CD4-positive, alpha-beta T cell treated with Interleukin-17A for 4 hours (primary cell): ENCODE results near the gene SPOCK1.
"Not testable (repeated sequence)": the region's sequence is repeated elsewhere in the genome, so short reads cannot be mapped to it uniquely, and the experiment has no call there.

Experiments
- DNase-seq: peaks from one replicate; pipeline ENCODE4 v3.0.0-alpha.2; 2020; ENCODE audit warnings: mixed read lengths

Gene SPOCK1

DNA sequence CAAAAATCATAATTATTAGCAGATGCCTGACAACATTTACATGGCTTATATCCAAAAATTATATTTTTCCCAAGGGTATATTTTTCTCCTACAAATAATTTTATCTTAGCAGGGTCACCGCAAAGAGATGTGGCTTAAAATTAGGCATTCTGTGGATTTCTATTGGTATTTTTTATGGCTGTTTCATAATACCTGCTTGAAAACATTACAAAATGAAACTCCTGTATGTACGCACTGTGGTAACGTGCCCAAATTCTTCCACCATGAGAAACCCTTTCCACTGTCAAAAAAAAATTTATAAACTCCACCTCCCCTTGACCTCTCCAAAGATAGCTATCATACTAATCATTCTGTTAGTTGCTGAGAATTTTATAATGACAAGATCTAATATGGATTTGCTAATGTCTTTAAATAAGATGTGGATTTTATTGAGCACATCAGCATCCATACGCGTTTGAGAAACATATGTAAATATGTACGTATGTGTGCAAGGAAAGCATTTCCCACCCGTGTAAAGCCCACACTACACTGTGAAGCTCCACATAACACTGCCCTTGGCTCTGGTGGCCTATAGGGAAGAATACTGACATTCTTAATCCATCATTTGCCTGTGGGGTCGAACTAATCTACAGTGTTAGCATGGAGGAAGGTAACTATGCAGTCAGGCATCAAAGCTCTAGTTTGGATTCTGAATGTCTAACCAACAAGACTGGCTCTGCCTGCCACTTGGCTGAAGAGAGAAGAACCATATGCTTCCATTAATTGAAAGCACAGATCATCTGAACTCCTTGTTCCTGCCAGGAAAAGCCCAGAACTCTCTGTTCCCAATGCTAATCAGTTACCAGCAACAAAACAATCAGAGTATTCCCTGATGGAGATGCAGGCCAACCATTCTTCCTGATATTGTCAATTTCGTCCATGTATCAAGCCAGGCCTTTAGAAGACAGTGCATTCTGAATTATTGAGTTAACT is 244.7 kb downstream of the SPOCK1 start:
- DNase-seq: no peak

- DNase-seq: no peak
Observed at GRCh38 chr5:137252512-137252911, 246.6 kb downstream of the SPOCK1 start.

GRCh38 chr5:137250421-137250820 is 248.7 kb downstream of the SPOCK1 start:
- no peak for DNase-seq

- DNase-seq: no peak
Observed at GRCh38 chr5:137248527-137248926, 250.6 kb downstream of the SPOCK1 start.

GRCh38 chr5:137245438-137245837 is 253.7 kb downstream of the SPOCK1 start:
- DNase-seq: no peak

DNA sequence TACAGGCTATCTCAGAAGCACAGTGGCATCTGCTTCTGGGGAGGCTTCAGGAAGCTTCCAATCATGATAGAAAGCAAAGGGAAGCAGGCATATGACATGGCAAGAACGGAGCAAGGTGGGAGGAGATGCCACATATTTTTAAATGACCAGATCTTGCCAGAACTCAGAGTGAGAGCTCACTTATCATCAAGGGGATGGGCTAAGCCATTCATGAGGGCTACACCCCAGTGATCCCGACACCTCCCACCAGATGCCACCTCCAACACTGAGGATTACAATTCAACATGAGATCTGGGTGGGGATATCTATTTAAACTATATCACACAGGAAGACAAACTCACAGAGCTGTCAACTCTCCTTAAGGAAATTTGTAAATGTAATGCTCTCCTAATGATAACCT is 258.8 kb downstream of the SPOCK1 start:
- DNase-seq: no peak

- DNase-seq: no peak
Observed at GRCh38 chr5:137236849-137237507, 262.1 kb downstream of the SPOCK1 start.

DNA sequence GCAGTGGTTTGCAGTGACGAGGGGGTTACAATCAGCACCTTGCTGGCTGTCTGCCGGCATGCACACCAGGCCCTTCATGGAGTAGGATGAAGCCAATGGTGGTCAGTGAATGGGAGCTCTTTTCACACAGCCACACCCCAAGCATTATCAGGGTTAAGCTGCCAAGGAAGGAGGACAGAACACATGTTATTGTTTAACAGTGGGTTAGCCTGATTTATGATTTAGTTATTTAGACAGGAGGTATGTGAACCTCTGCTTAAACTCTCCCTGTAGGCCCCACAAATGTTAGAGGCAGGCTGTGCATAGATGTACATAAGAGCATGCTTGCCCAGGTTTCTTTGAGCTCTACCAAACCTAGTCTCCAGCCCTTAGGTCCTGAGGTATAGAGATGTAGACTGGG is 262.9 kb downstream of the SPOCK1 start:
- no peak for DNase-seq

DNA sequence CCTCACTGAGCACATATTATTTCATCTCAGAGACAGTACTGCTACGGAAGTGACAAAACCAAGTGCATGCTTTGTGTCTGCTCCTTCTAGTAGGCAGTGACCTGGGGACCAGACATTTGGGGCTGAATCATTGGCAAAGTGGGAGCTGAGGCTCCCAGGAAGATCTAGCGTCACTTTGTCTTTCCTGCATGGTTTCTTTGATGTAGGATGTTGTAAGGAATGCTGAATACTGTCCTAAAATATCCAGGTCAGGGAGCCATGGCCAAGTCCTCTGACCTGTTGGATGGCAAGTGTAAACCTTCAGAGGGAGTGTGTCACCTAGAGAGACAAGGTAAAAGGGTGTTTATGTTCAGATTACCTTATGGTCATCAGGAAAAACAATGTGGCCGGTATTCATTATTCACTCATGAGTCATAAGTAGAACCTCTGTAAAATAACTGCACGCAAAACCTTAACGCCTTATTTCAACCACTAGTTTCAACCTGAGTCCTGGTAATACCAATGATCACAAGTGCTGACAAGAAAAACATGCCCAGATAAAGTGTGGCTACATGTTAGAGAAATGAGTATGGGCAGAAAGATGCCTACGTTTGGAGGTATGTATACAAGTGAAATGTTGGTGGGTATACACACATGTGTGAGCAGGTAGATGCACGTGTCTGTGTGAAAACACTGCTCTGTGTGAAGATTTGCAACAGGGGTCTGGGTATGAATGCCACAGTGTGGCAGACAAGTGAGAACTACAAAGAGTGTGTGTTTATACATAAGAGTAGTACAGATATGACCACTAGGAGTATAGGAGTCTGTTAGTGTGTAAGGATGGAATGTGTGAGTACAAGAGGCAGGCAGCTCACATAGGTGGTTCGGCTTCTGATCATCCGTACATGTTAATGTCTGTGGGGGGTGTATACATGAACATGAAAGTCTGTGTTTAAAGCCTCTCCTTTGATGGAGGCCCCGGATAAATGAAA is 263.9 kb downstream of the SPOCK1 start:
- DNase-seq: no peak

DNA sequence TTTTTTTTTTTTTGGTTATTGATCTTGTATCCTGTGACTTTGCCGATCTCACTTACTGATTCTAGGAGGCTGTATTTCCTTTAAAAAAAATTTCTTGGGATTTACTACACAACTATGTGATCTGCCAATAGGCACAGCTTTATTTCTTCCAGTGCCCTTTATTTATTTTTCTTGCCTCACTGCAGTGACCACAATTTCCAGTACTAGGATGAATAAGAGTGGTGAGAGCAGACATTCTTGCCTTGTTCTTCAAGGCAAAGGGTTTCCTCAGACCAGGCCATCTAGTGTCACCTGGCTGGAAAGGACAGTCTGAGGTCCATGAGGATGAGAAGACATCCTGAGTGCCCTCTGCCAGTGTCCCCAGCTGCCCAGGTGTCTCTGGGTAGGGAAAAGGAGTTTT is 265.4 kb downstream of the SPOCK1 start:
- DNase-seq: no peak

- DNase-seq: not testable (repeated sequence)
Observed at GRCh38 chr5:137233304-137233703, 265.8 kb downstream of the SPOCK1 start.

DNA sequence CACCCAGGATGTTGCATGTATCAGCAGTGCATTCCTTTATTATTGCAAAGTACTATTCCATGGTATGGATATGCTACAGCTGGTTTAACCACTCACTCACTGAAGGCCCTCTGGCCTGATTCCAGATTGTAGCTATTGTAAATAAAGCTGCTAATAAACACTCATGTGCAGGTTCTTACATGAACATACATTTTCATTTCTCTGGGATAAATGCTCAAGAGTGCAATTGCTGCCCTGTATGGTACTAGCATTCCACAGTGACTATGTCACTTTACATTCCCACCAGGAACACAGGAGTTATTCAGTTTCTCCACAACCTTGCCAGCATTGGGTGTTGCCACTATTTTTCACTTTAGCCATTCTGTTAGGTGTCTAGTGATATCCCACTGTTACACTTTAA is 267.6 kb downstream of the SPOCK1 start:
- no peak for DNase-seq

GRCh38 chr5:137228816-137229215 is 270.3 kb downstream of the SPOCK1 start:
- no peak for DNase-seq

DNA sequence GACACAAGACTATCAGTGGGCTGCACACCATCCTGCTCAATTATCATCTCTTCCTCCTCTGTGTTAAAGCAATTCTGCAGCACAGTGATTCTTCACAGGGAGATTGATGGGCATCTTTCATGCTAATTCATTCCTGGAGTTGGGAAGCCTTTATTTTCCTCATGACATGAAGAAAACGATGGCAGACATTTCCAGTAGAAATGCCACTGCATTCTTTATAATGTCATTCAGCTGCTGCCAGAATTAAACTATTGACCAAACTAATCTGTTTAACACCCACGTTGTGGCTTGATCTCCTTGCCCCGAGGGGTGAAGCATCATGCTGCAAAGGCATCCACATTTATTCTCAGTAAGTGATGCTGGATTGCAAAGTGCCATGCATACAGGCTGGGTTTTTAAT is 273.0 kb downstream of the SPOCK1 start:
- no peak for DNase-seq

- no peak for DNase-seq
Observed at GRCh38 chr5:137223324-137224295, 275.5 kb downstream of the SPOCK1 start.

- DNase-seq: no peak
Observed at GRCh38 chr5:137221943-137222342, 277.2 kb downstream of the SPOCK1 start.

DNA sequence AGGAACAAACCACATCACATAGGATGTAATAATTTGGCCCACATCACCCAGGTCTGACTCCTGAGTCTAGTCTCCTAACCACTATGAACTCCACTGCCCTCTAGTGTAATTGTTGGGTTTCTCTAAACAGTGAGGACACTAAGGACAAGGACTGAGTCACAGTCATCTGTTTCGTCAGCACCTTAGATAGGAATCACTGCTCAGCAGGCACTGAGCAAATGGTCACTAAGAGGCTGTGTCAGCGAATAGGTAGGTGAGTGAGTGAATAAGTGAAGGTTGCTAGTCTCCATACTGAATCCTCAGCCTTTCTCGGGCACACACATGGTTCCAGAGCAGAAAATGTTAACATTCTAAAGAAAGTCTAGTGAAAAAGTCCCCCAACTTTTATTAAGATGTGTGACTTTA is 278.6 kb downstream of the SPOCK1 start:
- no peak for DNase-seq

GRCh38 chr5:137218896-137219295 is 280.2 kb downstream of the SPOCK1 start:
- no peak for DNase-seq

- no peak for DNase-seq
Observed at GRCh38 chr5:137218471-137218870, 280.7 kb downstream of the SPOCK1 start.

DNA sequence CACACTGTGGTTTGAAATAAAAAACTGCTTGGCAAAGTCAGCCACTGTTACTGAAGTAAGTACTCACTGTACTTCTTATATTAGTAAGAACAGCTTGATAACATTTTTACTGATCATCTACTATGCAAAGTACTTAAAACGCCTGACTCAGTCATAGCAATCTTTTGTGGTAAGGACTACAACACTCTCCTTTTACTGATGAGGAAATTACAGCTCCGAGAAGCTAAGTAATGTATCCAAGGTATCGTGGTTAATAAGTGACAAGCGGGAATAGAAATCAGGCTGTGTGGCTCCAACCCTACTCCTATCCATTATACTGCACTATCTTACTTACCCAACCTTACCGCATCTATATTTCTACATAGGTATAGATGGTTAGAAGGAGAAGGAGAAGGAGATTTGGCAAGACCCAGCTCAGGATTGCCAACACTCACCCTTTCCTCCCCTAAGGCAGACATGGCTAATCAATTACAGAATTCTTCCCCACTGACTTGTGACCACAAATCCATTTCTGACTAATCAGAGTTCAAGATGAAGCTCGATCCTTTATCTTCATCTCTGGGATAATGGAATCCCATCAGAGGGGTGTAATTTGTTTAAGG is 281.4 kb downstream of the SPOCK1 start:
- DNase-seq: no peak

DNA sequence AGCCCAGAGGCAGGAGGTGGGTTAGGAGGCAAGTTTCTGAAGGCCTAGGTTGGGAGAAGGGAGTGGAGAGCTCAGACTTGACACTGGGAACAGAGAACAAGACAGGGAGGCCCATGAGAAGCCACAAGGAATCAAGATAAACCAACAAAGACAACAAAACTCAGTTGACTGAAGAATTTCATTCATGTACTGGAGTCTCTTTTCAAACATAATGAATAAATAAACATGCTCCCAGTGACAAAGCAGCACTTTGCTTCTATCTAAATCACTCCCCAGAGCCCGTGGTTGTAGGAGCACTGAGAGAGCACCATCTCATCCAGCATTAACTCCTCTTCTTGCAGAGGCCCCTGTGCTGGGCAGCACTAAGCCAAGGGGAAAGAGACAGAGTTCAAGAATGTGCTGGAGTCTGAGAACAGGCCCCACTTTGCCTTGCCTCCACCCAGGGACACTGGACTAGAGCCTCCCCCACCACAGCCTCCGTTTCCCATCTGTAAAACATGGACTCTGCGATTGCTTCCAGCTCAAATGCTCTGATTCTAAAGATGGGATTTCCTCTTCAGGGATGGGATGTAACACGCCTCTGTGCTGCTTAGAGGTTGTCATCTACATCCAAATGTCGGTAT is 282.0 kb downstream of the SPOCK1 start:
- no peak for DNase-seq
